ENCODE measurements around the gene RNF123.

- no peak for TF ChIP-seq CTCF (IDR thresholded peaks at IDR 0.05)
- TF ChIP-seq EZH2 (IDR thresholded peaks at IDR 0.05; ENCODE audit: borderline replicate concordance, insufficient read depth, low read depth, low read length, poor library complexity, severe bottlenecking): no peak
These were observed 51.1 kb downstream of the RNF123 start for GRCh38 chr3:49740427-49740826.
